Endothelial cell of umbilical vein (primary cell): Measurements from ENCODE around the gene WDR38.

Experiments
- CTCF ChIP-seq, 2 donors: IDR thresholded peaks; 1 replicate in 1 of 2; 2 replicates in 1 of 2; pipeline ENCODE4 v1.5.1; 2011; ENCODE audit warnings: low read length in 2 of 2, mild to moderate bottlenecking in 2 of 2, moderate library complexity in 2 of 2, control low read depth in 1 of 2, inconsistent platforms in 1 of 2, low read depth in 1 of 2; ENCODE audit not compliant: insufficient read depth in 1 of 2; ENCODE audit errors: extremely low read depth in 1 of 2
- EZH2 ChIP-seq: IDR thresholded peaks from 2 replicates; pipeline ENCODE4 v1.6.1; 2012; ENCODE audit warnings: borderline replicate concordance, low read depth, mild to moderate bottlenecking, moderate library complexity, low read length, inconsistent platforms; ENCODE audit not compliant: severe bottlenecking
- POLR2A ChIP-seq: IDR thresholded peaks from 2 replicates; pipeline ENCODE4 v1.6.1; 2012; ENCODE audit warnings: low read depth, mild to moderate bottlenecking, control low read depth, low read length

GRCh38 chr9:124849801-124850200 lies 3.5 kb upstream of the WDR38 start:
- TF ChIP-seq POLR2A (no peak), EZH2 (no peak), CTCF (IDR thresholded peaks at IDR 0.05; ENCODE audit: extremely low read depth in 1 of 2, insufficient read depth in 1 of 2, low read depth in 1 of 2, low read length in 2 of 2) (no peak)
